IMR-90 (cell line): ENCODE measurements around the gene OGG1. TPM values are rescaled to one million over a fixed set of nuclear protein-coding genes. Genes with fewer than 3 reads are reported as not detected.

ENCODE experiments used
- ATAC-seq: fragments of 200-7000 bp; cut with Tn5 transposase; 2 replicates; pipeline ENCODE4 v1.9.1; 2020; ENCODE audit warnings: low read depth, mild to moderate bottlenecking, moderate library complexity
- BruUV-seq: library from RNA; stranded (reverse); fragments of 400-500 nt; replicated peaks from 2 replicates; lab custom pipeline; 2021; lab: Mats Ljungman, UMichigan
- CTCF ChIA-PET: fragments of 300-600 bp; formaldehyde crosslinking; extraction: SDS; loops from one replicate; lab custom pipeline; 2021; ENCODE audit warnings: antibody characterized with exemption; lab: Yijun Ruan, JAX
- POLR2A ChIA-PET: fragments of 300-600 bp; sonication (Branson Sonifier 250); formaldehyde crosslinking; loops from one replicate; lab custom pipeline; 2022; ENCODE audit warnings: antibody characterized with exemption; ENCODE audit not compliant: unreplicated experiment; lab: Charles Lee
- DNase-seq: peaks from one replicate; pipeline ENCODE4 v3.0.0; 2013
- H2AFZ ChIP-seq: replicated peaks from 2 replicates; pipeline ENCODE3; 2013; ENCODE audit warnings: low read length, mild to moderate bottlenecking; ENCODE audit not compliant: poor library complexity
- H2AK5ac ChIP-seq: 2 replicates; pipeline ENCODE4 v1.6.1; 2013; ENCODE audit warnings: low read depth, low read length, inconsistent platforms
- H2AK9ac ChIP-seq: replicated peaks from 2 replicates; pipeline ENCODE3; 2013; ENCODE audit warnings: mild to moderate bottlenecking, low read depth, low read length, moderate library complexity; ENCODE audit not compliant: poor library complexity
- H2BK120ac ChIP-seq: 2 replicates; pipeline ENCODE4 v1.6.1; 2013; ENCODE audit warnings: low read depth, low read length, inconsistent platforms
- H2BK15ac ChIP-seq: 3 replicates; pipeline ENCODE4 v1.6.1; 2013; ENCODE audit warnings: low read depth, low read length, inconsistent platforms
- H2BK20ac ChIP-seq: 2 replicates; pipeline ENCODE4 v1.6.1; 2013; ENCODE audit warnings: low read depth, mild to moderate bottlenecking, inconsistent platforms, low read length, moderate library complexity
- H2BK5ac ChIP-seq: 2 replicates; pipeline ENCODE4 v1.6.1; 2013; ENCODE audit warnings: mild to moderate bottlenecking, low read depth, low read length, inconsistent platforms; ENCODE audit not compliant: poor library complexity, severe bottlenecking
- H3K14ac ChIP-seq: replicated peaks from 2 replicates; pipeline ENCODE4 v1.6.1; 2013; ENCODE audit warnings: low read depth, low read length, inconsistent platforms
- H3K18ac ChIP-seq: 2 replicates; pipeline ENCODE4 v1.6.1; 2013; ENCODE audit warnings: low read depth, low read length, control low read depth
- H3K23ac ChIP-seq: 2 replicates; pipeline ENCODE4 v1.6.1; 2013; ENCODE audit warnings: low read depth, low read length, inconsistent platforms
- H3K27ac ChIP-seq: 2 replicates; pipeline ENCODE4 v1.5.1; 2013; ENCODE audit warnings: mild to moderate bottlenecking, control low read depth, low read length; ENCODE audit not compliant: insufficient read depth
- H3K27me3 ChIP-seq: 2 replicates; pipeline ENCODE4 v1.6.1; 2013; ENCODE audit warnings: low read length; ENCODE audit not compliant: control insufficient read depth, insufficient read depth
- H3K36me3 ChIP-seq: 2 replicates; pipeline ENCODE4 v1.6.1; 2013; ENCODE audit warnings: low read length, mixed read lengths; ENCODE audit not compliant: control insufficient read depth, insufficient read depth
- H3K4ac ChIP-seq: 2 replicates; pipeline ENCODE4 v1.6.1; 2013; ENCODE audit warnings: low read depth, low read length, inconsistent platforms
- H3K4me1 ChIP-seq: 2 replicates; pipeline ENCODE4 v1.6.1; 2013; ENCODE audit warnings: low read length, mixed read lengths; ENCODE audit not compliant: control insufficient read depth, insufficient read depth
- H3K4me2 ChIP-seq: 2 replicates; pipeline ENCODE4 v1.6.1; 2013; ENCODE audit warnings: low read depth, mild to moderate bottlenecking, control low read depth, low read length, moderate library complexity
- H3K4me3 ChIP-seq: 2 replicates; pipeline ENCODE4 v1.5.1; 2013; ENCODE audit warnings: low read depth, mild to moderate bottlenecking, control low read depth, low read length, moderate library complexity; ENCODE audit not compliant: insufficient read depth
- H3K56ac ChIP-seq: 2 replicates; pipeline ENCODE4 v1.6.1; 2013; ENCODE audit warnings: low read length, inconsistent platforms; ENCODE audit not compliant: insufficient read depth; ENCODE audit errors: extremely low read depth
- H3K79me1 ChIP-seq, 2 experiments: 2 replicates each; pipeline ENCODE4 v1.6.1; 2013; ENCODE audit warnings: low read length in 2 of 2, inconsistent platforms in 1 of 2, low read depth in 1 of 2
- H3K9ac ChIP-seq: 2 replicates; pipeline ENCODE4 v1.6.1; 2013; ENCODE audit warnings: low read depth, low read length, control low read depth
- H3K9me1 ChIP-seq: 2 replicates; pipeline ENCODE4 v1.6.1; 2013; ENCODE audit warnings: low read length, inconsistent platforms; ENCODE audit not compliant: insufficient read depth
- H3K9me3 ChIP-seq: 2 replicates; pipeline ENCODE4 v1.6.1; 2013; ENCODE audit warnings: low read length; ENCODE audit not compliant: control insufficient read depth, insufficient read depth
- H4K20me1 ChIP-seq: 2 replicates; pipeline ENCODE4 v1.6.1; 2013; ENCODE audit warnings: low read length, inconsistent platforms; ENCODE audit not compliant: insufficient read depth
- H4K5ac ChIP-seq: 2 replicates; pipeline ENCODE4 v1.6.1; 2013; ENCODE audit warnings: mild to moderate bottlenecking, low read depth, low read length, control low read depth
- H4K8ac ChIP-seq, 2 experiments: 2 replicates each; pipeline ENCODE4 v1.6.1; 2013; ENCODE audit warnings: low read depth in 2 of 2, low read length in 2 of 2, control low read depth in 1 of 2, inconsistent platforms in 1 of 2
- H4K91ac ChIP-seq: 2 replicates; pipeline ENCODE4 v1.6.1; 2013; ENCODE audit warnings: low read depth, low read length, inconsistent platforms; ENCODE audit not compliant: insufficient read depth
- CTCF ChIP-seq: conservative IDR thresholded peaks from 2 replicates; pipeline ENCODE4 v1.5.1; 2012; ENCODE audit warnings: mild to moderate bottlenecking, low read depth, low read length, improper control_type of control experiment
- MAZ ChIP-seq: IDR thresholded peaks from 2 replicates; pipeline ENCODE4 v1.6.1; 2012; ENCODE audit warnings: low read depth, mild to moderate bottlenecking, low read length, improper control_type of control experiment, moderate library complexity, borderline replicate concordance
- MXI1 ChIP-seq: IDR thresholded peaks from 2 replicates; pipeline ENCODE4 v1.6.1; 2012; ENCODE audit warnings: low read depth, mild to moderate bottlenecking, low read length, moderate library complexity, borderline replicate concordance
- RAD21 ChIP-seq: IDR thresholded peaks from 2 replicates; pipeline ENCODE4 v1.6.1; 2012; ENCODE audit warnings: low read length, improper control_type of control experiment
- SMC3 ChIP-seq: fragments of 150-350 bp; IDR thresholded peaks from 2 replicates; pipeline ENCODE4 v1.6.1; 2016; ENCODE audit warnings: low read depth, mild to moderate bottlenecking, antibody characterized with exemption, low read length, moderate library complexity
- WGBS, 2 experiments: methylation state at CpG; one replicate each; pipeline versions ENCODE4 v1.1.5 to v1.1.7; 2013; ENCODE audit warnings: missing lambda C conversion rate in 2 of 2; ENCODE audit not compliant: insufficient read length in 1 of 2; ENCODE audit errors: extremely low coverage in 2 of 2; 5-methylcytosine and 5-hydroxymethylcytosine counted together
- dilution Hi-C: fragments of 300-500 bp; cut with HindIII; formaldehyde crosslinking; loops from one replicate; pipeline ENCODE4 v1.14.3; 2018; ENCODE audit warnings: low sequenced_read_pairs; ENCODE audit not compliant: unreplicated experiment
- in situ Hi-C: fragments of 300-500 bp; cut with MboI; formaldehyde crosslinking; loops from 3 replicates; pipeline ENCODE4 v1.14.3; 2019; ENCODE audit warnings: low sequenced_read_pairs, inconsistent platforms, mixed read lengths
- intact Hi-C: fragments of 100-400 bp; cut with micrococcal nuclease; formaldehyde crosslinking; loops from 2 replicates; pipeline ENCODE4 v1.10.0; 2022
- polyA plus RNA-seq, 3 experiments: library from polyadenylated mRNA; depleted of rRNA; stranded (reverse); fragments of >200 nt; gene quantifications; 2 replicates each; pipeline ENCODE4 v1.2.3, GENCODE V29; 2012; ENCODE audit warnings: low replicate concordance in 1 of 3
- total RNA-seq: library from RNA; depleted of rRNA; stranded (reverse); fragments of >200 nt; gene quantifications from 2 replicates; pipeline ENCODE4 v1.2.3, GENCODE V29; 2012

OGG1 gene
- total and polyA plus RNA-seq, 2 of the 4 experiments (the other 2 are of a cell fraction), result 14.9 to 25.6 TPM

- Histone ChIP-seq H3K9me1 (peaks cover 10% of the 10 kb centered on the region; the same call in 1 of the 2 replicates), H4K91ac (no peak overlapping the region), H2BK20ac (no peak overlapping the region), H3K23ac (peak overlapping the region; percentile 85; the same call in 1 of the 2 replicates), H2AK9ac (peak overlapping the region; percentile 92), H4K5ac (no peak overlapping the region), H3K4me2 (peak overlapping the region; percentile 90), H2BK15ac (no peak overlapping the region), H3K4me3 (peak overlapping the region; percentile 94), H4K20me1 (peaks cover 33% of the 10 kb centered on the region), H3K4me1 (peaks cover 8% of the 10 kb centered on the region; the same call in 1 of the 2 replicates), H2BK120ac (no peak overlapping the region), H2AK5ac (0 out of 2 replicates have a peak overlapping the region, but pooled peaks have one; percentile 14), H3K14ac (no peak overlapping the region), H3K36me3 (peaks cover 21% of the 10 kb centered on the region), H3K9me3 (no peaks in the 10 kb centered on the region), H3K56ac (peak overlapping the region; percentile 65; the same call in 1 of the 2 replicates), H3K27me3 (no peaks in the 10 kb centered on the region), H2BK5ac (no peak overlapping the region), H2AFZ (peak overlapping the region; percentile 5), H3K4ac (peak overlapping the region; percentile 4; the same call in 1 of the 2 replicates), H3K9ac (peak overlapping the region; percentile 58), H3K79me1 (peaks cover 17 to 48% of the 10 kb centered on the region in 2 experiments), H4K8ac (no peak overlapping the region), H3K27ac (peak overlapping the region; percentile 15), H3K18ac (no peak overlapping the region)
- ChIA-PET POLR2A (interaction anchor here (1.1 kb wide), 1 partner anchor 16 kb away, joined by 5 read pairs; the partner anchor contains the start of gene OGG1), CTCF (no interaction called here)
- BruUV-seq, result no TSS peak
- intact Hi-C loops, result loop anchor here (5.0 kb wide), 1 partner anchor 60 kb away; the partner anchor contains the start of genes ARPC4 and TADA3
- in situ Hi-C loops, result no loop called here
- 14% methylated on average over 1 of the region's 7 CpGs; no CpG with 5 or more reads in 1 of the 2 experiments for WGBS, 2 experiments
- TF ChIP-seq MXI1, result no peak
- TF ChIP-seq RAD21, result peak; percentile 10; the same call in 1 of the 2 replicates
- no peak for TF ChIP-seq CTCF
- peak; percentile 18; the same call in 1 of the 2 replicates for TF ChIP-seq SMC3
- TF ChIP-seq MAZ, result peak; percentile 13; the same call in 1 of the 2 replicates
- DNase-seq (peak; percentile 10), ATAC-seq (no peak)
- dilution Hi-C loops, result no loop called here
Observed at GRCh38 chr3:9732740-9733115, 17.0 kb upstream of the OGG1 start.
